A549 (cell line): ENCODE results near the gene BAG3. TPM values are rescaled to one million over a fixed set of nuclear protein-coding genes. Genes with fewer than 3 reads are reported as not detected.

Experiments
- ATAC-seq, 2 experiments: fragments of 200-7000 bp in 1 of 2; fragments of >200 bp in 1 of 2; cut with Nextera tagmentation in 1 of 2; cut with Tn5 transposase in 1 of 2; 3 replicates each; pipeline versions ENCODE4 v1.8.0 to v1.9.1; 2018 to 2020; ENCODE audit warnings: mild to moderate bottlenecking in 1 of 2, moderate library complexity in 1 of 2
- CTCF ChIA-PET: fragments of 300-600 bp; sonication (Branson Sonifier 250); formaldehyde crosslinking; extraction: SDS; loops from one replicate; lab custom pipeline; 2021; ENCODE audit warnings: antibody characterized with exemption, inconsistent platforms; lab: Yijun Ruan, JAX
- POLR2A ChIA-PET: fragments of 350-600 bp; formaldehyde crosslinking; extraction: SDS; loops from one replicate; lab custom pipeline; 2021; ENCODE audit warnings: antibody characterized with exemption, inconsistent platforms; lab: Yijun Ruan, JAX
- DNase-seq, 2 experiments: peaks; one replicate each; pipeline versions ENCODE4 v3.0.0 to v3.0.0-alpha.2; 2011 to 2016; ENCODE audit warnings: low read depth in 1 of 2, low spot score in 1 of 2
- FAIRE-seq: peaks from 2 replicates; lab custom pipeline; 2011; peaks lifted over from hg19 to GRCh38; lab: Jason Lieb, UNC
- H3K27ac ChIP-seq, 2 experiments: fragments of >200 bp; sonication (Bioruptor Twin); formaldehyde crosslinking; 3 replicates each; pipeline ENCODE4 v1.5.1; 2016 to 2017
- H3K4me1 ChIP-seq: fragments of >200 bp; sonication (Bioruptor Twin); formaldehyde crosslinking; 3 replicates; pipeline ENCODE4 v1.6.1; 2016
- H3K4me2 ChIP-seq: fragments of >200 bp; sonication (Bioruptor Twin); formaldehyde crosslinking; 3 replicates; pipeline ENCODE4 v1.6.1; 2016
- H3K4me3 ChIP-seq: fragments of >200 bp; sonication (Bioruptor Twin); formaldehyde crosslinking; 3 replicates; pipeline ENCODE4 v1.5.1; 2016
- H3K9me3 ChIP-seq: fragments of >200 bp; sonication (Bioruptor Twin); formaldehyde crosslinking; 3 replicates; pipeline ENCODE4 v1.6.1; 2016
- CBX2 ChIP-seq: fragments of 200-600 bp; sonication (generic); IDR thresholded peaks from 2 replicates; pipeline ENCODE4 v1.6.1; 2016; ENCODE audit warnings: low read depth, mild to moderate bottlenecking, borderline replicate concordance
- EHF ChIP-seq: fragments of 250-450 bp; sonication (Bioruptor Pico); IDR thresholded peaks from 2 replicates; pipeline ENCODE4 v1.5.0; 2020; ENCODE audit warnings: mild to moderate bottlenecking
- EHMT2 ChIP-seq: fragments of 200-600 bp; sonication (generic); IDR thresholded peaks from 2 replicates; pipeline ENCODE4 v1.6.1; 2016; ENCODE audit warnings: antibody characterized with exemption, low read depth, mild to moderate bottlenecking, moderate library complexity
- ESRRA ChIP-seq: fragments of 150-350 bp; IDR thresholded peaks from 2 replicates; pipeline ENCODE4 v1.6.1; 2014; ENCODE audit warnings: mild to moderate bottlenecking, low read length, borderline replicate concordance
- FOXS1 ChIP-seq: fragments of 250-450 bp; sonication (Bioruptor Pico); IDR thresholded peaks from 2 replicates; pipeline ENCODE4 v1.5.0; 2020; ENCODE audit warnings: mild to moderate bottlenecking, moderate library complexity
- GATA3 ChIP-seq: IDR thresholded peaks from 2 replicates; pipeline ENCODE4 v1.6.1; 2012; ENCODE audit warnings: borderline replicate concordance
- HDAC2 ChIP-seq: fragments of 200-600 bp; sonication (generic); IDR thresholded peaks from 2 replicates; pipeline ENCODE4 v1.6.1; 2016
- HEYL ChIP-seq: fragments of 250-450 bp; sonication (Bioruptor Pico); IDR thresholded peaks from 2 replicates; pipeline ENCODE4 v1.8.0; 2021; ENCODE audit warnings: mild to moderate bottlenecking, moderate library complexity
- HOXA7 ChIP-seq: fragments of 250-450 bp; sonication (Bioruptor Pico); IDR thresholded peaks from 2 replicates; pipeline ENCODE4 v1.5.0; 2020; ENCODE audit warnings: mild to moderate bottlenecking, moderate library complexity
- JUNB ChIP-seq: fragments of >200 bp; sonication (Bioruptor Twin); formaldehyde crosslinking; IDR thresholded peaks from 2 replicates; pipeline ENCODE4 v1.6.1; 2016
- MAFK ChIP-seq: fragments of 450-650 bp; IDR thresholded peaks from 2 replicates; pipeline ENCODE4 v1.6.1; 2014; ENCODE audit not compliant: partially characterized antibody
- MAZ ChIP-seq: fragments of 150-350 bp; IDR thresholded peaks from 2 replicates; pipeline ENCODE4 v1.6.1; 2014; ENCODE audit warnings: antibody characterized with exemption, low read depth, low read length, borderline replicate concordance
- NFE2L2 ChIP-seq: fragments of 150-350 bp; conservative IDR thresholded peaks from 2 replicates; pipeline ENCODE4 v1.6.1; 2014; ENCODE audit warnings: low read length
- POLR2AphosphoS2 ChIP-seq: conservative IDR thresholded peaks from 2 replicates; pipeline ENCODE4 v1.6.1; 2012; ENCODE audit warnings: low read length, improper control_type of control experiment, inconsistent platforms
- RARB ChIP-seq: fragments of 250-450 bp; sonication (Bioruptor Pico); IDR thresholded peaks from 2 replicates; pipeline ENCODE4 v1.8.0; 2021; ENCODE audit warnings: mild to moderate bottlenecking, moderate library complexity
- RNF2 ChIP-seq: fragments of 200-600 bp; sonication (generic); IDR thresholded peaks from 2 replicates; pipeline ENCODE4 v1.6.1; 2016; ENCODE audit warnings: low read depth, mild to moderate bottlenecking, antibody characterized with exemption, moderate library complexity, borderline replicate concordance
- SMC3 ChIP-seq: fragments of >200 bp; sonication (Bioruptor Twin); formaldehyde crosslinking; IDR thresholded peaks from 3 replicates; pipeline ENCODE4 v1.6.1; 2018; ENCODE audit warnings: inconsistent platforms
- TP53 ChIP-seq: fragments of 250-450 bp; sonication (Bioruptor Pico); IDR thresholded peaks from 2 replicates; pipeline ENCODE4 v1.5.0; 2021; ENCODE audit warnings: mild to moderate bottlenecking, moderate library complexity
- ZC3H11A ChIP-seq: fragments of 450-650 bp; IDR thresholded peaks from 2 replicates; pipeline ENCODE4 v1.6.1; 2014; ENCODE audit warnings: antibody characterized with exemption, mild to moderate bottlenecking
- ZFP36 ChIP-seq: fragments of 450-650 bp; IDR thresholded peaks from 2 replicates; pipeline ENCODE4 v1.6.1; 2014; ENCODE audit warnings: borderline replicate concordance; ENCODE audit not compliant: partially characterized antibody
- ZNF302 ChIP-seq: fragments of 250-450 bp; sonication (Bioruptor Pico); IDR thresholded peaks from 2 replicates; pipeline ENCODE4 v1.9.0; 2021; ENCODE audit warnings: inconsistent platforms, mild to moderate bottlenecking, moderate library complexity
- WGBS: methylation state at CpG from one replicate; pipeline ENCODE4 v1.1.6; 2017; ENCODE audit errors: missing lambda C conversion rate; 5-methylcytosine and 5-hydroxymethylcytosine counted together
- polyA plus RNA-seq, 4 experiments: library from polyadenylated mRNA; depleted of rRNA in 3 of 4; stranded (reverse); fragments of >200 nt; fragmentation: RNase III in 1 of 4; extraction: RNeasy Plus Mini Kit Qiagen cat#74134 plus additional on column Dnase treatment in 1 of 4; gene quantifications; 2 replicates in 3 of 4; 3 replicates in 1 of 4; pipeline ENCODE4 v1.2.3, GENCODE V29; 2011 to 2017
- TF ChIP-seq, protein P1 (sequence below): fragments of 200-600 bp; sonication (generic); IDR thresholded peaks from 2 replicates; pipeline ENCODE4 v1.6.1; 2016; ENCODE audit warnings: antibody characterized with exemption, mild to moderate bottlenecking, moderate library complexity
- TF ChIP-seq, protein P2 (sequence below): fragments of >200 bp; sonication (Bioruptor Twin); formaldehyde crosslinking; IDR thresholded peaks from 2 replicates; pipeline ENCODE4 v1.6.1; 2016
- TF ChIP-seq, protein P3 (sequence below): IDR thresholded peaks from 2 replicates; pipeline ENCODE4 v1.6.1; 2012
- TF ChIP-seq, protein P4 (sequence below): fragments of >200 bp; sonication (Bioruptor Twin); formaldehyde crosslinking; IDR thresholded peaks from 3 replicates; pipeline ENCODE4 v1.6.1; 2016

Gene BAG3
- polyA plus RNA-seq, 2 of the 4 experiments (the other 2 are of a cell fraction): 10.7 to 58.4 TPM

DNA sequence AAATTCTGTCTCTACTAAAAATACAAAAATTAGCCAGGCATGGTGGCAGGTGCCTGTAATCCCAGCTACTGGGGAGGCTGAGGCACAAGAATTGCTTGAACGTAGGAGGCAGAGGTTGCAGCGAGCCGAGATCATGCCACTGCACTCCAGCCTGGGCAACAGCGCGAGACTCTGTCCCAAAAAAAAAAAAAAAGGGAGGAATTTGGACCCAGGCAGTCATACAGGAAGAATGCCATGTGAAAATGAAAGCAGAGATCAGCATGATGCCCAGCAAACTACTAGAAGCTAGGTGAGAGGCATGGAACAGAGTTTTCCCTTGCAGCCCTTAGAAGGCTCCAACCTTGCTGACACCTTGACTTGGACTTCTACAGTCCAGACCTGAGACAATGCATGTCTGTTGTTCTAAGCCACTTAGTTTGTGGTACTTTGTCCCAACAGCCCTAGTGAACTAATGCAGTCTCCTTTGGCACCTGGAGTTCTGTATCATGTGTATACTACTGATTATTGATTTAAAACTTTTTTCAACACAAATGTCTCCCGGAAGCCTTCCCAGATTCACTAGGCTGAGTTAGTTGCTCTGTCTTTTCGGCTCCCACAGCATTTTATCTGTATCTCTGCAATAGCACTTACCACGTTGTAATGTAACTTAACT, 10.2 kb upstream of the BAG3 start:
- WGBS: 67% methylated on average over 8 of the region's 8 CpGs
- FAIRE-seq: no peak
- CTCF ChIA-PET: interaction anchor here (0.6 to 1.0 kb wide), 3 partner anchors 29 to 45 kb away, joined by 3 to 4 read pairs (median 3); no protein-coding TSS in a partner anchor

DNA sequence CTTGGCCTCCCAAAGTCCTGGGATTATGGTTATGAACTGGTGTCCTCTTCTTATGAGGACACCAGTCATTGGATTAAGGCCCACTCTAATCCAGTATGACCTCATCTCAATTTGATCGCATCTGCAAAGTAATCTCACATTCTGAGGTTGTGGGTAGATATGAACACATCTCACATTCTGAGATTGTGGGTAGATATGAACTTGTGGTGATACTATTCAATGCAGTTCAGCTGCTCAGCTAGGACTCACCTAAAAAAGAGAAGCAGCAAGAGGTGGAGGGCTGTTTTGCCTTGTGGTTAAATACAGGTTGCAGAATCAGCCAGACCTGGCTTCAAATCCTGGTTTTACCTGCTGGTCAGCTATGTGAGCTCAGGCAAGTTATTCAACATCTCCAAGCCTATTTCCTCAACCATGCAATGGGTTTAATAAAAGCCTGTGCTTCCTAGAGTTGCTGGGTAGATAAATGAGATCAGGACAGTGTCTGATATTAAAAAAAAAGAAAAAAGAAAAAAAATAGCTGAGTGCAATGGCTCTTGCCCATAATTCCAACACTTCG, 8.5 kb upstream of the BAG3 start:
- ChIA-PET CTCF (interaction anchor here (1.5 to 2.6 kb wide), 3 partner anchors 23 to 40 kb away, joined by 4 to 23 read pairs (median 7); no protein-coding TSS in a partner anchor), POLR2A (interaction anchor here (1.4 kb wide), 1 partner anchor 9 kb away, joined by 5 read pairs; the partner anchor contains the start of gene BAG3)
- no peak for FAIRE-seq
- ATAC-seq: no peak
- Histone ChIP-seq H3K27ac (no peak overlapping the region), H3K4me1 (no peaks in the 10 kb centered on the region), H3K9me3 (no peaks in the 10 kb centered on the region), H3K4me3 (no peak overlapping the region), H3K4me2 (no peak overlapping the region)
- WGBS: 99% methylated on average over 2 of the region's 2 CpGs
- DNase-seq: no peak
- TF ChIP-seq NFE2L2 (no peak), FOXS1 (CRISPR knock-in tag) (no peak), ZC3H11A (no peak), EHMT2 (no peak), RARB (CRISPR knock-in tag) (no peak), TP53 (CRISPR knock-in tag) (no peak), HDAC2 (no peak), RNF2 (no peak), MAZ (no peak), ZFP36 (no peak), ZNF302 (CRISPR knock-in tag) (no peak)
- TF ChIP-seq, protein P1, sequence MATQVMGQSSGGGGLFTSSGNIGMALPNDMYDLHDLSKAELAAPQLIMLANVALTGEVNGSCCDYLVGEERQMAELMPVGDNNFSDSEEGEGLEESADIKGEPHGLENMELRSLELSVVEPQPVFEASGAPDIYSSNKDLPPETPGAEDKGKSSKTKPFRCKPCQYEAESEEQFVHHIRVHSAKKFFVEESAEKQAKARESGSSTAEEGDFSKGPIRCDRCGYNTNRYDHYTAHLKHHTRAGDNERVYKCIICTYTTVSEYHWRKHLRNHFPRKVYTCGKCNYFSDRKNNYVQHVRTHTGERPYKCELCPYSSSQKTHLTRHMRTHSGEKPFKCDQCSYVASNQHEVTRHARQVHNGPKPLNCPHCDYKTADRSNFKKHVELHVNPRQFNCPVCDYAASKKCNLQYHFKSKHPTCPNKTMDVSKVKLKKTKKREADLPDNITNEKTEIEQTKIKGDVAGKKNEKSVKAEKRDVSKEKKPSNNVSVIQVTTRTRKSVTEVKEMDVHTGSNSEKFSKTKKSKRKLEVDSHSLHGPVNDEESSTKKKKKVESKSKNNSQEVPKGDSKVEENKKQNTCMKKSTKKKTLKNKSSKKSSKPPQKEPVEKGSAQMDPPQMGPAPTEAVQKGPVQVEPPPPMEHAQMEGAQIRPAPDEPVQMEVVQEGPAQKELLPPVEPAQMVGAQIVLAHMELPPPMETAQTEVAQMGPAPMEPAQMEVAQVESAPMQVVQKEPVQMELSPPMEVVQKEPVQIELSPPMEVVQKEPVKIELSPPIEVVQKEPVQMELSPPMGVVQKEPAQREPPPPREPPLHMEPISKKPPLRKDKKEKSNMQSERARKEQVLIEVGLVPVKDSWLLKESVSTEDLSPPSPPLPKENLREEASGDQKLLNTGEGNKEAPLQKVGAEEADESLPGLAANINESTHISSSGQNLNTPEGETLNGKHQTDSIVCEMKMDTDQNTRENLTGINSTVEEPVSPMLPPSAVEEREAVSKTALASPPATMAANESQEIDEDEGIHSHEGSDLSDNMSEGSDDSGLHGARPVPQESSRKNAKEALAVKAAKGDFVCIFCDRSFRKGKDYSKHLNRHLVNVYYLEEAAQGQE: no peak
- TF ChIP-seq, protein P2, sequence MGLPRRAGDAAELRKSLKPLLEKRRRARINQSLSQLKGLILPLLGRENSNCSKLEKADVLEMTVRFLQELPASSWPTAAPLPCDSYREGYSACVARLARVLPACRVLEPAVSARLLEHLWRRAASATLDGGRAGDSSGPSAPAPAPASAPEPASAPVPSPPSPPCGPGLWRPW: no peak
- TF ChIP-seq, protein P3, sequence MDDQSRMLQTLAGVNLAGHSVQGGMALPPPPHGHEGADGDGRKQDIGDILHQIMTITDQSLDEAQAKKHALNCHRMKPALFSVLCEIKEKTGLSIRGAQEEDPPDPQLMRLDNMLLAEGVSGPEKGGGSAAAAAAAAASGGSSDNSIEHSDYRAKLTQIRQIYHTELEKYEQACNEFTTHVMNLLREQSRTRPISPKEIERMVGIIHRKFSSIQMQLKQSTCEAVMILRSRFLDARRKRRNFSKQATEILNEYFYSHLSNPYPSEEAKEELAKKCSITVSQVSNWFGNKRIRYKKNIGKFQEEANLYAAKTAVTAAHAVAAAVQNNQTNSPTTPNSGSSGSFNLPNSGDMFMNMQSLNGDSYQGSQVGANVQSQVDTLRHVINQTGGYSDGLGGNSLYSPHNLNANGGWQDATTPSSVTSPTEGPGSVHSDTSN: no peak

More for the DNA sequence above, 10.2 kb upstream of the BAG3 start:
- H3K27ac ChIP-seq: no peak overlapping the region
- ATAC-seq (no peak), DNase-seq (no peak)
- H3K9me3 ChIP-seq: no peaks in the 10 kb centered on the region
- POLR2A ChIA-PET: interaction anchor here (0.6 kb wide), 1 partner anchor 8 kb away, joined by 4 read pairs; no protein-coding TSS in a partner anchor
- no peak overlapping the region for H3K4me3 ChIP-seq
- TF ChIP-seq EHF (CRISPR knock-in tag) (no peak), ESRRA (no peak), GATA3 (no peak), HEYL (CRISPR knock-in tag) (no peak), ZNF302 (CRISPR knock-in tag) (no peak), ZC3H11A (no peak), POLR2AphosphoS2 (no peak), CBX2 (no peak), SMC3 (no peak), MAFK (no peak), HOXA7 (no peak), JUNB (no peak)
- TF ChIP-seq, protein P3: no peak
- TF ChIP-seq, protein P1: no peak
- TF ChIP-seq, protein P4, sequence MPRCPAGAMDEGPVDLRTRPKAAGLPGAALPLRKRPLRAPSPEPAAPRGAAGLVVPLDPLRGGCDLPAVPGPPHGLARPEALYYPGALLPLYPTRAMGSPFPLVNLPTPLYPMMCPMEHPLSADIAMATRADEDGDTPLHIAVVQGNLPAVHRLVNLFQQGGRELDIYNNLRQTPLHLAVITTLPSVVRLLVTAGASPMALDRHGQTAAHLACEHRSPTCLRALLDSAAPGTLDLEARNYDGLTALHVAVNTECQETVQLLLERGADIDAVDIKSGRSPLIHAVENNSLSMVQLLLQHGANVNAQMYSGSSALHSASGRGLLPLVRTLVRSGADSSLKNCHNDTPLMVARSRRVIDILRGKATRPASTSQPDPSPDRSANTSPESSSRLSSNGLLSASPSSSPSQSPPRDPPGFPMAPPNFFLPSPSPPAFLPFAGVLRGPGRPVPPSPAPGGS: no peak
- H3K4me1 ChIP-seq: no peaks in the 10 kb centered on the region
- no peak overlapping the region for H3K4me2 ChIP-seq
